SH-SY5Y (cell line): Measurements from ENCODE around the gene C1orf115.

Experiments
- GATA2 ChIP-seq: IDR thresholded peaks from 2 replicates; pipeline ENCODE4 v1.6.1; 2011; ENCODE audit warnings: mild to moderate bottlenecking, low read depth, low read length
- GATA3 ChIP-seq: IDR thresholded peaks from 2 replicates; pipeline ENCODE4 v1.6.1; 2011; ENCODE audit warnings: low read depth, mild to moderate bottlenecking, low read length, moderate library complexity

DNA sequence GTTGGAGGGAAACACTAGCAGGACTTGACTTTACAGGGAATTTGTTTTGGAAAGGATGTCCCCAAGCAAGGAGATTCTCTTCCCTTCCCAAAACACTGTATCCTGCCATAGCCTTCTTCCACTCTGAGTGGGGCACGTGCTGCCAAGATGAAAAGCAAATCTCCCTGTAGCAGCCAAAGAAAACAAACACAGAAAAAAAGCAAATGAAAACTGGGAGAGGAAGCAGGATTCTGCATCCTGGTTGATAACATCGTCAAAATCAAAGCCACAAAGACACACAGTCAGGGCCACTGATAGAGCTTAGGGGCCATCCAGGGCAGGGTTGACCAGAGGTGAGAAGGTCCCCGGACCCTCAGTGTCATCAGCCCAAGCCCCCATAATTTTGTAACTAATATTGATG, 42.0 kb downstream of the C1orf115 start:
- TF ChIP-seq GATA2 = no peak
- no peak for TF ChIP-seq GATA3
